Measurements from ENCODE around the gene PRRX1. TPM values are rescaled to one million over a fixed set of nuclear protein-coding genes. Genes with fewer than 3 reads are reported as not detected.

PRRX1 gene
- total and polyA plus RNA-seq, 4 donors = 7.7 to 37.5 (median 13.9) TPM

DNA sequence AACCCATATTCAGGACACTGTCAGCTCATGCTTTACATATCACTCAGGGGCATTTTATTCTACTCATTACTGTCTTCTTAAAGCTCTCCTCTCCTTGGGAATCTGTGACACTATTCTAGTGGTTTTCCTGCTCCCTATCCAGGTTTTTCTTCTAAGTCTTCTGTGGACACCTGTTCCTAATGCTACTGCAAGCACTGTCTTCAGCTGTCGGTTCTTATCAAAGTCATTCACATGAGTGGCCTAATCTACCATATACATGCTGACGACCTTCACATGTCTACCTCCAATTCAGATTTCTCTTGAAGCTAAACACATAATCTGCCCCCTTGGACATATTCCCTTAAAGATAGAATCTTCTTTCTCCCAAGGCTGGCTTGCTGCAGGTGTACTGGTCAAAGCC is 39.8 kb upstream of the PRRX1 start:
- no peaks in the 10 kb centered on the region for H3K9me3 ChIP-seq (ENCODE audit: control insufficient read depth in 4 of 4, insufficient read depth in 3 of 4, low read length in 3 of 4)
- DNase-seq (no peak), ATAC-seq (ENCODE audit: insufficient read depth, low FRiP score) (no peak)
- peaks cover 0 to under 1% (median 0%) of the 10 kb centered on the region in 5 donors for H3K4me1 ChIP-seq (ENCODE audit: control insufficient read depth in 5 of 5, insufficient read depth in 5 of 5, low read length in 5 of 5)
- H3K9ac ChIP-seq (ENCODE audit: insufficient read depth in 1 of 2, low read length in 2 of 2) = no peak overlapping the region
- WGBS, 2 donors = 77 to 88% methylated on average over 2 of the region's 2 CpGs
- TF ChIP-seq, protein P1, sequence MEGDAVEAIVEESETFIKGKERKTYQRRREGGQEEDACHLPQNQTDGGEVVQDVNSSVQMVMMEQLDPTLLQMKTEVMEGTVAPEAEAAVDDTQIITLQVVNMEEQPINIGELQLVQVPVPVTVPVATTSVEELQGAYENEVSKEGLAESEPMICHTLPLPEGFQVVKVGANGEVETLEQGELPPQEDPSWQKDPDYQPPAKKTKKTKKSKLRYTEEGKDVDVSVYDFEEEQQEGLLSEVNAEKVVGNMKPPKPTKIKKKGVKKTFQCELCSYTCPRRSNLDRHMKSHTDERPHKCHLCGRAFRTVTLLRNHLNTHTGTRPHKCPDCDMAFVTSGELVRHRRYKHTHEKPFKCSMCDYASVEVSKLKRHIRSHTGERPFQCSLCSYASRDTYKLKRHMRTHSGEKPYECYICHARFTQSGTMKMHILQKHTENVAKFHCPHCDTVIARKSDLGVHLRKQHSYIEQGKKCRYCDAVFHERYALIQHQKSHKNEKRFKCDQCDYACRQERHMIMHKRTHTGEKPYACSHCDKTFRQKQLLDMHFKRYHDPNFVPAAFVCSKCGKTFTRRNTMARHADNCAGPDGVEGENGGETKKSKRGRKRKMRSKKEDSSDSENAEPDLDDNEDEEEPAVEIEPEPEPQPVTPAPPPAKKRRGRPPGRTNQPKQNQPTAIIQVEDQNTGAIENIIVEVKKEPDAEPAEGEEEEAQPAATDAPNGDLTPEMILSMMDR (IDR thresholded peaks at IDR 0.05; ENCODE audit: control extremely low read depth, extremely low read depth) = no peak
- no peaks in the 10 kb centered on the region for H3K27me3 ChIP-seq (ENCODE audit: control insufficient read depth in 3 of 3, insufficient read depth in 3 of 3, low read length in 2 of 3)
- H3K36me3 ChIP-seq (ENCODE audit: control insufficient read depth in 4 of 4, insufficient read depth in 4 of 4, low read length in 4 of 4) = peaks cover 0 to 1% (median 0%) of the 10 kb centered on the region in 4 donors
- H3K4me3 ChIP-seq = no peak overlapping the region
- H3K27ac ChIP-seq (ENCODE audit: low read depth in 1 of 2, low read length in 1 of 2) = no peak overlapping the region

- DNase-seq (no peak), ATAC-seq (ENCODE audit: insufficient read depth, low FRiP score) (no peak)
- Histone ChIP-seq H3K9ac (ENCODE audit: insufficient read depth in 1 of 2, low read length in 2 of 2) (no peak overlapping the region), H3K27ac (ENCODE audit: low read depth in 1 of 2, low read length in 1 of 2) (no peak overlapping the region), H3K36me3 (ENCODE audit: control insufficient read depth in 4 of 4, insufficient read depth in 4 of 4, low read length in 4 of 4) (no peaks in the 10 kb centered on the region), H3K27me3 (ENCODE audit: control insufficient read depth in 3 of 3, insufficient read depth in 3 of 3, low read length in 2 of 3) (no peaks in the 10 kb centered on the region), H3K4me1 (ENCODE audit: control insufficient read depth in 5 of 5, insufficient read depth in 5 of 5, low read length in 5 of 5) (peaks cover 0 to 1% (median 0%) of the 10 kb centered on the region in 5 donors), H3K4me3 (no peak overlapping the region), H3K9me3 (ENCODE audit: control insufficient read depth in 4 of 4, insufficient read depth in 3 of 4, low read length in 3 of 4) (peaks cover 0 to 6% (median 0%) of the 10 kb centered on the region in 4 donors)
- WGBS, 2 donors = 91 to 93% methylated on average over 7 of the region's 7 CpGs
- TF ChIP-seq, protein P1 (IDR thresholded peaks at IDR 0.05; ENCODE audit: control extremely low read depth, extremely low read depth) = no peak
Measured at GRCh38 chr1:170630977-170631376, 33.0 kb upstream of the PRRX1 start.

DNA sequence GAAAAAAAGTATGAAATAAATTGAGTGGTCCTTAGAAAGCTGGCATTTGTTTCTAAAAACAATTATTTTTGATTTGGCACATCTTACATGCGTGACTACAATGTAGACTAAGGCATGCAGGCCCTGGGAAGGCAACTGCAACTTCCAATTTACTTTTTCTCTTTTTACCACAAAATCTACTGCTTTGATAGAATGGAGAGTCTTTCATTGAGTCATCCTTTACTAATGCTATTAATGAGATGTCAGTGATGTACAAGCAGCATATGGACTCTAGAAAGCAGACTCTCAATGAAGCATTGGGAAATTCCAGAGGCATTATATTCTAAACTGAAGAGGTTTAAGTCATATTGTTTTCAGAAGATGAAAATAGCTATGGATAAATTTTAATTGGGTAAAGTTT is 29.6 kb upstream of the PRRX1 start:
- TF ChIP-seq, protein P1 (IDR thresholded peaks at IDR 0.05; ENCODE audit: control extremely low read depth, extremely low read depth) = no peak
- H3K9me3 ChIP-seq (ENCODE audit: control insufficient read depth in 4 of 4, insufficient read depth in 3 of 4, low read length in 3 of 4) = peaks cover 0 to 6% (median 0%) of the 10 kb centered on the region in 4 donors
- WGBS, 2 donors = 93% methylated on average over 1 of the region's 1 CpG

DNA sequence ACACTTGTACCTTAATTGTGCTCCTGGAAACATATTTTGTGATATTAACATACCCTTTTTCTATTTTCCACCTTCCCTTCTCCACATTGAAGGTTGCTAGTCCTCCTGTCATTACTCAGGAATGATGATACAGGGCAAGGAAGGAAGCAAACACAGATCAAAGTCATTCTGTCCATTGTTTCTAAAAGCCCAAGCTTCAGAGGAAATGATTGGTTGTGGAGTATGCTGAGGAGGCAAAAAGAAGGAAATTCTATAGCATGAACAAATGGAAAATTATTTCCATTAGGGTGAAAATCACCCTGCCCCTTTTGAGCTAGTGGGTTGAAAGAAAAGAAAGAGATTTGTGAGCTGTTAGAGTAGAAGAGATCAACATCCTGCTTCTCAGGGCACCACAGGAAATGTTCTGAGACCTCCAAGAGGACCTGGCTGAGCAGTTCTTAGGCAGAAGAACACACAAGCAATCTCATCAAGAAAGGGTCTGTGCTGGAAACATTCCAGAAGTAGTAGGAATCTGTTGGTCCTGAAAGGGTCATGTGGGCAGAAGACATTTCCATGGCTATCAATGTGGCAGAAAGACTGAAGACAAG is 29.0 kb upstream of the PRRX1 start:
- TF ChIP-seq, protein P1 (IDR thresholded peaks at IDR 0.05; ENCODE audit: control extremely low read depth, extremely low read depth) = no peak
- peaks cover 0 to 1% (median 0%) of the 10 kb centered on the region in 5 donors for H3K4me1 ChIP-seq (ENCODE audit: control insufficient read depth in 5 of 5, insufficient read depth in 5 of 5, low read length in 5 of 5)
- ATAC-seq (ENCODE audit: insufficient read depth, low FRiP score) (no peak), DNase-seq (no peak)
- no peak overlapping the region for H3K4me3 ChIP-seq
- no peaks in the 10 kb centered on the region for H3K36me3 ChIP-seq (ENCODE audit: control insufficient read depth in 4 of 4, insufficient read depth in 4 of 4, low read length in 4 of 4)
- H3K9ac ChIP-seq (ENCODE audit: insufficient read depth in 1 of 2, low read length in 2 of 2) = no peak overlapping the region
- H3K27ac ChIP-seq (ENCODE audit: low read depth in 1 of 2, low read length in 1 of 2) = no peak overlapping the region
- H3K27me3 ChIP-seq (ENCODE audit: control insufficient read depth in 3 of 3, insufficient read depth in 3 of 3, low read length in 2 of 3) = no peaks in the 10 kb centered on the region
- H3K9me3 ChIP-seq (ENCODE audit: control insufficient read depth in 4 of 4, insufficient read depth in 3 of 4, low read length in 3 of 4) = peaks cover 0 to 6% (median 0%) of the 10 kb centered on the region in 4 donors

More for the DNA sequence above, 29.6 kb upstream of the PRRX1 start:
- Histone ChIP-seq H3K27me3 (ENCODE audit: control insufficient read depth in 3 of 3, insufficient read depth in 3 of 3, low read length in 2 of 3) (no peaks in the 10 kb centered on the region), H3K27ac (ENCODE audit: low read depth in 1 of 2, low read length in 1 of 2) (no peak overlapping the region), H3K4me1 (ENCODE audit: control insufficient read depth in 5 of 5, insufficient read depth in 5 of 5, low read length in 5 of 5) (peaks cover 0 to 1% (median 0%) of the 10 kb centered on the region in 5 donors), H3K36me3 (ENCODE audit: control insufficient read depth in 4 of 4, insufficient read depth in 4 of 4, low read length in 4 of 4) (no peaks in the 10 kb centered on the region), H3K9ac (ENCODE audit: insufficient read depth in 1 of 2, low read length in 2 of 2) (no peak overlapping the region), H3K4me3 (no peak overlapping the region)
- no peak for DNase-seq
- ATAC-seq (ENCODE audit: insufficient read depth, low FRiP score) = no peak
